Prostate gland (tissue), 2 donors: ENCODE results near the gene LCE1C.

Experiments
- POLR2A ChIP-seq: fragments of 450-650 bp; IDR thresholded peaks from one replicate; pipeline ENCODE4 v1.6.1; 2016; ENCODE audit warnings: antibody characterized with exemption, mild to moderate bottlenecking
- POLR2AphosphoS5 ChIP-seq: sonication (generic); formaldehyde crosslinking; IDR thresholded peaks from one replicate; pipeline ENCODE4 v1.6.1; 2017; ENCODE audit warnings: antibody characterized with exemption
- TF ChIP-seq, protein P1 (sequence below), 4 experiments: fragments of 200-600 bp in 2 of 4; fragments of 450-650 bp in 2 of 4; sonication (generic) in 2 of 4; IDR thresholded peaks; 1 replicate in 3 of 4; 2 replicates in 1 of 4; pipeline ENCODE4 v1.5.1; 2016 to 2019; ENCODE audit warnings: antibody characterized with exemption in 4 of 4, mild to moderate bottlenecking in 2 of 4, moderate library complexity in 2 of 4

DNA sequence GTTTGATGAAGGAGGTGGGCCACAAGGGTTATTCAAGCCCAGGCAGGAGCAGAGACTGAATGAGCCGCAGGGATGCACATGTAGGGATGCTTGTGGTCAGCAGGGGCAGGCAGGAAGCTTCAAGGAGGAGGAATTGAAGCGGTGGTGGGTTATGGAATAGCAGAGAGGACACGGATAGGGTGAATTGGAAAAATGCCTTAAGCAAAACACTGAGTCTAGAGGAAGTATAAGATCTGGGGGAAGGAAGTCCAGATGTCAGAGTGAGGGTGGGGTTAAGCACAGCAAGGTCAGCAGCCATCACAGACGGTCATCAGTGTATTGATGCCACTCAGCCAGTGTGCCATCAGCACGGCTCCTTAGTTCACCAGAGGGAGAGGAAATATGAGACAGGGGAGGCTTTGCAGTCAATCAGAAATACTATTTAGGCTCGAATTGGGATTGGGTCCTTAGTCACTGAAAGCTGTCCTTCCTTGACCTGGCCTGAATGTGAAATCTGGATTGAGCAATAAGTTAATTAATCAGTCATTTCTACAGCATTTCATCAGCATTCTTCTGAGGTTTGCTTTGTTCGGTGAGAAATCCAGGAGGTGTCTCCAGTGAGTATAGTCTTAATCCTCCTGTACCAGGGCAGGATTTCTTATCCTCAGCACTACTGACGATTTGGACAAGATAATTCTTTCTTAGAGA, 37.5 kb downstream of the LCE1C start:
- TF ChIP-seq, protein P1, sequence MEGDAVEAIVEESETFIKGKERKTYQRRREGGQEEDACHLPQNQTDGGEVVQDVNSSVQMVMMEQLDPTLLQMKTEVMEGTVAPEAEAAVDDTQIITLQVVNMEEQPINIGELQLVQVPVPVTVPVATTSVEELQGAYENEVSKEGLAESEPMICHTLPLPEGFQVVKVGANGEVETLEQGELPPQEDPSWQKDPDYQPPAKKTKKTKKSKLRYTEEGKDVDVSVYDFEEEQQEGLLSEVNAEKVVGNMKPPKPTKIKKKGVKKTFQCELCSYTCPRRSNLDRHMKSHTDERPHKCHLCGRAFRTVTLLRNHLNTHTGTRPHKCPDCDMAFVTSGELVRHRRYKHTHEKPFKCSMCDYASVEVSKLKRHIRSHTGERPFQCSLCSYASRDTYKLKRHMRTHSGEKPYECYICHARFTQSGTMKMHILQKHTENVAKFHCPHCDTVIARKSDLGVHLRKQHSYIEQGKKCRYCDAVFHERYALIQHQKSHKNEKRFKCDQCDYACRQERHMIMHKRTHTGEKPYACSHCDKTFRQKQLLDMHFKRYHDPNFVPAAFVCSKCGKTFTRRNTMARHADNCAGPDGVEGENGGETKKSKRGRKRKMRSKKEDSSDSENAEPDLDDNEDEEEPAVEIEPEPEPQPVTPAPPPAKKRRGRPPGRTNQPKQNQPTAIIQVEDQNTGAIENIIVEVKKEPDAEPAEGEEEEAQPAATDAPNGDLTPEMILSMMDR (IDR thresholded peaks at IDR 0.05), result no peak
- TF ChIP-seq POLR2A (no peak), POLR2AphosphoS5 (no peak)
